22Rv1 (cell line): ENCODE data around the gene UBE4B.

Source experiments
- H3K27ac ChIP-seq: fragments of 450-650 bp; 2 replicates; pipeline ENCODE4 v1.5.1; 2017
- CTCF ChIP-seq: fragments of 450-650 bp; IDR thresholded peaks from 2 replicates; pipeline ENCODE4 v1.5.1; 2017; ENCODE audit warnings: mild to moderate bottlenecking
- ZFX ChIP-seq: fragments of 450-650 bp; IDR thresholded peaks from 2 replicates; pipeline ENCODE4 v1.6.1; 2017; ENCODE audit warnings: antibody characterized with exemption, borderline replicate concordance

The UBE4B gene

GRCh38 chr1:10032590-10033358, at the start of gene UBE4B:
Gene UBE4B, plus strand, starts transcription at chr1:10032958. Its CDS starts 713 bp downstream, at chr1:10033671.
- peak; percentile 98 for TF ChIP-seq CTCF
- no peak for TF ChIP-seq ZFX
- peak within 1 kb of the TSS; percentile 96 for H3K27ac ChIP-seq

GRCh38 chr1:9984253-9984652, 48.5 kb upstream of the UBE4B start:
- no peak overlapping the region for H3K27ac ChIP-seq
- TF ChIP-seq ZFX (no peak), CTCF (no peak)

GRCh38 chr1:9985001-9985400, 47.8 kb upstream of the UBE4B start:
- H3K27ac ChIP-seq, result no peak overlapping the region
- TF ChIP-seq ZFX, result no peak
- no peak for TF ChIP-seq CTCF

- H3K27ac ChIP-seq, result no peak overlapping the region
These were observed 43.0 kb upstream of the UBE4B start for GRCh38 chr1:9989773-9990172.

GRCh38 chr1:9990944-9991343, 41.8 kb upstream of the UBE4B start:
- H3K27ac ChIP-seq, result no peak overlapping the region

More at GRCh38 chr1:9989773-9990172, 43.0 kb upstream of the UBE4B start:
- TF ChIP-seq CTCF, result no peak
- no peak for TF ChIP-seq ZFX

GRCh38 chr1:9992910-9993309, 39.8 kb upstream of the UBE4B start:
- H3K27ac ChIP-seq, result no peak overlapping the region
- TF ChIP-seq ZFX (no peak), CTCF (no peak)

More at GRCh38 chr1:9990944-9991343, 41.8 kb upstream of the UBE4B start:
- TF ChIP-seq ZFX (no peak), CTCF (no peak)

- H3K27ac ChIP-seq, result no peak overlapping the region
These were observed 39.1 kb upstream of the UBE4B start for GRCh38 chr1:9993561-9994075.

More at GRCh38 chr1:9993561-9994075, 39.1 kb upstream of the UBE4B start:
- TF ChIP-seq CTCF (no peak), ZFX (no peak)
